ENCODE results near the gene MRPS25.
A peak's percentile ranks its signal among the peaks of the same experiment; 100 is the strongest.

MRPS25 gene

GRCh38 chr3:15064835-15065549, at the start of gene MRPS25:
TSS of gene MRPS25 (minus strand) at chr3:15065315. CDS start at chr3:15065194, 121 bp downstream.
- TF ChIP-seq JUND (IDR thresholded peaks at IDR 0.05; ENCODE audit: low read depth), result no peak
- in situ Hi-C loops (cut with HindIII; ENCODE audit: low pct_unique_long_range_greater_than_20kb, low sequenced_read_pairs), result no loop called here
- DNase-seq (ENCODE audit: low read depth in 1 of 2, low spot score in 1 of 2), result peak; percentile 97 to 98

DNA sequence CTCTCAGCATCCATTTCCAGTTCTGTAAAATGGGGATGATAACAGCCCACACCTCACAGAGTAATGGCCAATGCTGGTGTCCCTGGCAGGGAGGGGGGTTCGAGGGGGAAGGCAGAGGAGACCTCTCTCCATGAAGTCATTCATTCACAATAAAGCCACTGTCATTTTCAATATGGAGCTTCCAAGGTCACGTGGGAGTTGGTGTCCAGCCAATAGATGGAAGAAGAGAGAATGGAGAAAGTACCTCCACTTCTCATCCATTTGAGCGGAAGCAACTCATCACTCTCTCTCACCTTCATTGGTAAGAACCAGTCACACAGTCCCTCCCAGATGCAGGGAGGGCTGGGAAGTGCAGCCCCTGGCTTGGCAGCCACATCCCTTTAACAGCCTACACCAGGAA, 48.8 kb upstream of the MRPS25 start:
- in situ Hi-C loops (cut with HindIII; ENCODE audit: low pct_unique_long_range_greater_than_20kb, low sequenced_read_pairs), result no loop called here
- TF ChIP-seq JUND (IDR thresholded peaks at IDR 0.05; ENCODE audit: low read depth), result no peak
- no peak for DNase-seq (ENCODE audit: low read depth in 1 of 2, low spot score in 1 of 2)

- DNase-seq (ENCODE audit: low read depth in 1 of 2, low spot score in 1 of 2), result no peak
- no peak for TF ChIP-seq JUND (IDR thresholded peaks at IDR 0.05; ENCODE audit: low read depth)
- in situ Hi-C loops (cut with HindIII; ENCODE audit: low pct_unique_long_range_greater_than_20kb, low sequenced_read_pairs), result no loop called here
These were observed 48.4 kb upstream of the MRPS25 start for GRCh38 chr3:15113471-15113870.

- no peak for DNase-seq (ENCODE audit: low read depth in 1 of 2, low spot score in 1 of 2)
- in situ Hi-C loops (cut with HindIII; ENCODE audit: low pct_unique_long_range_greater_than_20kb, low sequenced_read_pairs), result no loop called here
- TF ChIP-seq JUND (IDR thresholded peaks at IDR 0.05; ENCODE audit: low read depth), result no peak
These were observed 46.9 kb upstream of the MRPS25 start for GRCh38 chr3:15112011-15112410.

GRCh38 chr3:15110206-15110605, 45.1 kb upstream of the MRPS25 start:
- in situ Hi-C loops (cut with HindIII; ENCODE audit: low pct_unique_long_range_greater_than_20kb, low sequenced_read_pairs), result no loop called here
- no peak for TF ChIP-seq JUND (IDR thresholded peaks at IDR 0.05; ENCODE audit: low read depth)
- no peak for DNase-seq (ENCODE audit: low read depth in 1 of 2, low spot score in 1 of 2)

- TF ChIP-seq JUND (IDR thresholded peaks at IDR 0.05; ENCODE audit: low read depth), result no peak
- in situ Hi-C loops (cut with HindIII; ENCODE audit: low pct_unique_long_range_greater_than_20kb, low sequenced_read_pairs), result no loop called here
- DNase-seq (ENCODE audit: low read depth in 1 of 2, low spot score in 1 of 2), result no peak
These were observed 43.8 kb upstream of the MRPS25 start for GRCh38 chr3:15108869-15109268.

- in situ Hi-C loops (cut with HindIII; ENCODE audit: low pct_unique_long_range_greater_than_20kb, low sequenced_read_pairs), result no loop called here
- DNase-seq (ENCODE audit: low read depth in 1 of 2, low spot score in 1 of 2), result peak; percentile 85 to 89
- TF ChIP-seq JUND (IDR thresholded peaks at IDR 0.05; ENCODE audit: low read depth), result no peak
These were observed 43.0 kb upstream of the MRPS25 start for GRCh38 chr3:15108082-15108545.

DNA sequence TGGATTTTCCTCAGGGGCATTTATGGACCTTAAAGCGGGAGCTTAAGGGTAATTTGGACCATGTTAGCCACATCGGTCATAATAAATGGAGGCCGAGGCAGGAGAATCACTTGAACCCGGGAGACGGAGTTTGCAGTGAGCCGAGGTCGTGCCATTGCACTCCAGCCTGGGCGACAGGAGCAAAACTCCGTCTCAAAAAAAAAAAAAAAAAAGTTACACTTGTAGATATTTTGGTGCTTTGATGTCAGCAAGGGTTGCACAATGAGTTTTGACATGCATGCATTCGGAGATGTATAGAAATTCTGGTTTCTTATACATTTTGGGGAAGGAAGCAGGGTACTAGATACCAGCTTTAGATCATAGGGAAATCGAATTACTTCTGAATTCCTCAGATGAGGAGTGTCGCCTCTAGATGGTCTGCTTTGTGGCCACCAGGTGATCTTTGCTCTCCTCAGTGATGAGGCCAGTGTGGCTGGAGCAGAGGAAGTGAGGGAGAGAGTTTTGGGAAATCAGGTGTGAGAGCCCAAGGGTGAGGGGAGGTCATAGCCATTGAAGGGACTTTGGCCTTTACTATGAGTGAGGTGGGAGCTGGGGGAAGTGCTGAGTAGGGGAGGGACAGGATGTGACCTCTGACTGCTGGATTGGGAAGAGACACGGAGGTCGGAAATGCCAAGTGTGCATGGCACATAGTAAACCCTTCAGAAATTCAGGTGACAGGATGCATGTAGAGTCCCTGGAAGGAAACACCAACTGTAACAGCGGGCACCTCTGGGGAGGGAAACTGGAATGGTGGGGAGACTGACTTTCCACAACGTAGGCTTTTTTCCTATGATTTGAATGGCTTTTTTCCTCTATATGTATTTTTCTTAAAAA, 42.2 kb upstream of the MRPS25 start:
- in situ Hi-C loops (cut with HindIII; ENCODE audit: low pct_unique_long_range_greater_than_20kb, low sequenced_read_pairs), result no loop called here
- DNase-seq (ENCODE audit: low read depth in 1 of 2, low spot score in 1 of 2), result no peak
- no peak for TF ChIP-seq JUND (IDR thresholded peaks at IDR 0.05; ENCODE audit: low read depth)

GRCh38 chr3:15102836-15103235, 37.7 kb upstream of the MRPS25 start:
- in situ Hi-C loops (cut with HindIII; ENCODE audit: low pct_unique_long_range_greater_than_20kb, low sequenced_read_pairs), result no loop called here
- no peak for TF ChIP-seq JUND (IDR thresholded peaks at IDR 0.05; ENCODE audit: low read depth)
- DNase-seq (ENCODE audit: low read depth in 1 of 2, low spot score in 1 of 2), result peak in 1 of 2 experiments; percentile 41

DNA sequence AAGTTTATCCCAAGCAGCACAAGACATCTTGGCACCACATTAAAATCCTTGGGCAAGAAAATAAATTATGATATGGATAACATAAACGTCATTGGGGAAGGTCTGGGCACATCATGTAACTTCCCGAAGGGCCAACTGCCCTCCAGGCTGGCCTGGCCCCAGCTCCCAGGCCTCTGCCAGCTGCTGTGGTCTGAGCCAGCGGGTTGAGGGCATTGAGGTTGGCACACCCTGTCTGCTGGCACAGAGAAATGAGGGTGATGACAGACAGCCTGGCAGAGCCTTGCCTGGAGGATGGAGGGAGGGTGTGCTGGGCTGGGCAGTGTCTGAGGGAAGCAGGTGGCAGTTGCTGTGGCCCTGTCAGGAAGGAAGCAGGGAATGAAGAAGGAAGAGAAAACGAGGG, 37.1 kb upstream of the MRPS25 start:
- no peak for DNase-seq (ENCODE audit: low read depth in 1 of 2, low spot score in 1 of 2)
- in situ Hi-C loops (cut with HindIII; ENCODE audit: low pct_unique_long_range_greater_than_20kb, low sequenced_read_pairs), result no loop called here
- TF ChIP-seq JUND (IDR thresholded peaks at IDR 0.05; ENCODE audit: low read depth), result no peak

- no peak for DNase-seq (ENCODE audit: low read depth in 1 of 2, low spot score in 1 of 2)
- TF ChIP-seq JUND (IDR thresholded peaks at IDR 0.05; ENCODE audit: low read depth), result no peak
- in situ Hi-C loops (cut with HindIII; ENCODE audit: low pct_unique_long_range_greater_than_20kb, low sequenced_read_pairs), result no loop called here
These were observed 34.4 kb upstream of the MRPS25 start for GRCh38 chr3:15099364-15100098.

DNA sequence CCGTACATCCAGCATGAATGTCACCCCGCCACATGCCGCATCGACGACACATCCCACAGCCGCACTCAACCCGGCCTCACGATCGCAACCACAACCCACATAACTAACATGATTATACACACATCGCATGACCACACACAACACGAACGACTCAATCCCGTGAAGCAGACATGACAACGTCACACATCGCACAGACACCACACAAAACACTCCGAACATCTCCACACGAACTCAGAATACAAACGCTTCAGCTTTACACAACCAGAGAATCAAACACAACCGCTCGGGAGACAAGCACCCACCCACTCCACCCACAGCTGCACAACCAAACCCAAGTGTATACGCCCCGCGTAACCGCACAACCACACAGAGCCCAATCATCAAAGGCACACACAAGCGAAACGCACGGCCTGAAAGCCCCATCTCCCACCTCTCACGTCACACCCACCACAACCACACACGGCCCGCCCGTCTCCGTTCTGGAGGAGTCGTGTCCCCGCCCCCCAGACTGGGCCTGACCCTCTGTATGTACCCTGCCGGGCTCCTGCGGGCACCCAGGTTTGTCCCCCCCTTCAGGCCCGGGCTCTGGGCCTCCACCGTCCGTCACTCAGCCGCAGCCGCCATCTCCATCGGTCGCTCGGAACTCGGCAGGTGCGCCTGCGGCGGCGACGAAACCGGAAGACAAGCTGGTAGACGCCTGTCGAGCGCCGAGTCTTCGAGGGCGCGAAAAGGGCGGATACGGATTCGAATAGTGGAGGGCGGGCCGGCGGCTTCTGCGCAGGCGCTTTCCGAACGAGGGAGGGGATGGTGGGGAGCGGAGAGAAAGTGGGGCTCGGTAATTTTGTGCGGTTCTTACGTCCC, 33.6 kb upstream of the MRPS25 start, which contains the start of gene RBSN:
RBSN (minus strand) TSS at position 646 of the 861 bp plus-strand sequence. CDS start 3,028 bp downstream, outside the sequence.
- no peak for TF ChIP-seq JUND (IDR thresholded peaks at IDR 0.05; ENCODE audit: low read depth)
- in situ Hi-C loops (cut with HindIII; ENCODE audit: low pct_unique_long_range_greater_than_20kb, low sequenced_read_pairs), result no loop called here
- peak; percentile 82 to 97 for DNase-seq (ENCODE audit: low read depth in 1 of 2, low spot score in 1 of 2)

All from T47D (cell line).